Measurements from ENCODE around the gene ZNF516.

The ZNF516 gene

GRCh38 chr18:76315722-76316230, 179.3 kb downstream of the ZNF516 start:
- Histone ChIP-seq H3K36me3 (replicated peaks in 1 of 2; ENCODE audit: control insufficient read depth in 2 of 2, insufficient read depth in 2 of 2, low read length in 2 of 2) (no peaks in the 10 kb centered on the region), H4K8ac (ENCODE audit: low read depth, low read length) (no peak overlapping the region), H2BK5ac (ENCODE audit: low read length) (no peak overlapping the region), H2BK12ac (ENCODE audit: low read length) (no peak overlapping the region), H3K23ac (ENCODE audit: low read depth, low read length, poor library complexity) (no peak overlapping the region), H3K14ac (ENCODE audit: low read length) (no peak overlapping the region), H3K4me2 (ENCODE audit: insufficient read depth, low read length, poor library complexity, severe bottlenecking) (no peak overlapping the region), H2BK120ac (ENCODE audit: low read depth, low read length) (no peak overlapping the region), H3K27me3 (ENCODE audit: control insufficient read depth in 3 of 3, insufficient read depth in 3 of 3, low read depth in 1 of 3, low read length in 3 of 3) (no peaks in the 10 kb centered on the region), H3K9ac (ENCODE audit: low read depth, low read length, poor library complexity) (no peak overlapping the region), H3K9me3 (replicated peaks in 1 of 2; ENCODE audit: control insufficient read depth in 2 of 2, insufficient read depth in 1 of 2, low read depth in 1 of 2, low read length in 2 of 2) (no peaks in the 10 kb centered on the region), H2BK15ac (ENCODE audit: low read length) (no peak overlapping the region), H3K4me3 (ENCODE audit: low read length in 2 of 2) (no peak overlapping the region), H3K4me1 (ENCODE audit: control insufficient read depth in 2 of 2, insufficient read depth in 1 of 2, low read depth in 1 of 2, low read length in 2 of 2) (peaks cover 0 to 3% of the 10 kb centered on the region in 2 donors), H2AFZ (ENCODE audit: low read length) (no peak overlapping the region), H3K4ac (ENCODE audit: low read length) (no peak overlapping the region), H3K18ac (ENCODE audit: low read length) (no peak overlapping the region), H4K91ac (ENCODE audit: low read depth, low read length, poor library complexity) (no peak overlapping the region), H2AK5ac (ENCODE audit: low read depth, low read length) (no peak overlapping the region), H3K27ac (replicated peaks; ENCODE audit: low read length) (no peak overlapping the region), H3K79me1 (ENCODE audit: low read depth, low read length) (no peaks in the 10 kb centered on the region)
- DNase-seq (ENCODE audit: low spot score), result no peak
- no CpG with 5 or more reads among the region's 5 CpGs for WGBS, 2 donors (ENCODE audit: extremely low coverage in 2 of 2, insufficient read length in 2 of 2, insufficient replicate concordance in 1 of 2)

GRCh38 chr18:76314496-76314895, 180.5 kb downstream of the ZNF516 start:
- no CpG with 5 or more reads among the region's 6 CpGs for WGBS, 2 donors (ENCODE audit: extremely low coverage in 2 of 2, insufficient read length in 2 of 2, insufficient replicate concordance in 1 of 2)
- Histone ChIP-seq H3K4ac (ENCODE audit: low read length) (no peak overlapping the region), H3K9me3 (replicated peaks in 1 of 2; ENCODE audit: control insufficient read depth in 2 of 2, insufficient read depth in 1 of 2, low read depth in 1 of 2, low read length in 2 of 2) (no peaks in the 10 kb centered on the region), H3K23ac (ENCODE audit: low read depth, low read length, poor library complexity) (no peak overlapping the region), H3K4me1 (ENCODE audit: control insufficient read depth in 2 of 2, insufficient read depth in 1 of 2, low read depth in 1 of 2, low read length in 2 of 2) (peaks cover 0 to 3% of the 10 kb centered on the region in 2 donors), H2AFZ (ENCODE audit: low read length) (no peak overlapping the region), H4K8ac (ENCODE audit: low read depth, low read length) (no peak overlapping the region), H3K79me1 (ENCODE audit: low read depth, low read length) (no peaks in the 10 kb centered on the region), H4K91ac (ENCODE audit: low read depth, low read length, poor library complexity) (no peak overlapping the region), H3K4me2 (ENCODE audit: insufficient read depth, low read length, poor library complexity, severe bottlenecking) (no peak overlapping the region), H2BK5ac (ENCODE audit: low read length) (no peak overlapping the region), H3K27ac (replicated peaks; ENCODE audit: low read length) (no peak overlapping the region), H2BK15ac (ENCODE audit: low read length) (no peak overlapping the region), H3K9ac (ENCODE audit: low read depth, low read length, poor library complexity) (no peak overlapping the region), H3K4me3 (ENCODE audit: low read length in 2 of 2) (no peak overlapping the region), H2AK5ac (ENCODE audit: low read depth, low read length) (no peak overlapping the region), H2BK12ac (ENCODE audit: low read length) (no peak overlapping the region), H3K14ac (ENCODE audit: low read length) (no peak overlapping the region), H3K18ac (ENCODE audit: low read length) (no peak overlapping the region), H3K27me3 (ENCODE audit: control insufficient read depth in 3 of 3, insufficient read depth in 3 of 3, low read depth in 1 of 3, low read length in 3 of 3) (no peaks in the 10 kb centered on the region), H2BK120ac (ENCODE audit: low read depth, low read length) (no peak overlapping the region), H3K36me3 (replicated peaks in 1 of 2; ENCODE audit: control insufficient read depth in 2 of 2, insufficient read depth in 2 of 2, low read length in 2 of 2) (no peaks in the 10 kb centered on the region)
- no peak for DNase-seq (ENCODE audit: low spot score)

GRCh38 chr18:76314015-76314414, 181.0 kb downstream of the ZNF516 start:
- peaks cover 0 to 3% of the 10 kb centered on the region in 2 donors for H3K4me1 ChIP-seq (ENCODE audit: control insufficient read depth in 2 of 2, insufficient read depth in 1 of 2, low read depth in 1 of 2, low read length in 2 of 2)
- H3K4me3 ChIP-seq (ENCODE audit: low read length in 2 of 2), result no peak overlapping the region
- H3K36me3 ChIP-seq (replicated peaks in 1 of 2; ENCODE audit: control insufficient read depth in 2 of 2, insufficient read depth in 2 of 2, low read length in 2 of 2), result no peaks in the 10 kb centered on the region
- no peaks in the 10 kb centered on the region for H3K9me3 ChIP-seq (replicated peaks in 1 of 2; ENCODE audit: control insufficient read depth in 2 of 2, insufficient read depth in 1 of 2, low read depth in 1 of 2, low read length in 2 of 2)
- no peak overlapping the region for H2BK12ac ChIP-seq (ENCODE audit: low read length)
- H3K4ac ChIP-seq (ENCODE audit: low read length), result no peak overlapping the region
- no peak overlapping the region for H2BK5ac ChIP-seq (ENCODE audit: low read length)
- H2AK5ac ChIP-seq (ENCODE audit: low read depth, low read length), result no peak overlapping the region
- no peak overlapping the region for H3K4me2 ChIP-seq (ENCODE audit: insufficient read depth, low read length, poor library complexity, severe bottlenecking)
- no peak overlapping the region for H3K9ac ChIP-seq (ENCODE audit: low read depth, low read length, poor library complexity)
- H3K27me3 ChIP-seq (ENCODE audit: control insufficient read depth in 3 of 3, insufficient read depth in 3 of 3, low read depth in 1 of 3, low read length in 3 of 3), result no peaks in the 10 kb centered on the region
- H4K8ac ChIP-seq (ENCODE audit: low read depth, low read length), result no peak overlapping the region
- H3K27ac ChIP-seq (replicated peaks; ENCODE audit: low read length), result no peak overlapping the region
- no peak overlapping the region for H3K14ac ChIP-seq (ENCODE audit: low read length)
- no peak overlapping the region for H3K18ac ChIP-seq (ENCODE audit: low read length)
- DNase-seq (ENCODE audit: low spot score), result no peak
- H3K23ac ChIP-seq (ENCODE audit: low read depth, low read length, poor library complexity), result no peak overlapping the region
- WGBS, 2 donors (ENCODE audit: extremely low coverage in 2 of 2, insufficient read length in 2 of 2, insufficient replicate concordance in 1 of 2), result no CpG with 5 or more reads among the region's 3 CpGs
- no peak overlapping the region for H2AFZ ChIP-seq (ENCODE audit: low read length)
- H2BK15ac ChIP-seq (ENCODE audit: low read length), result no peak overlapping the region
- H4K91ac ChIP-seq (ENCODE audit: low read depth, low read length, poor library complexity), result no peak overlapping the region
- H3K79me1 ChIP-seq (ENCODE audit: low read depth, low read length), result no peaks in the 10 kb centered on the region
- no peak overlapping the region for H2BK120ac ChIP-seq (ENCODE audit: low read depth, low read length)

Data from neuronal stem cell (in vitro differentiated cells).